IMR-90 (cell line): ENCODE results near the gene JMJD7. TPM values are rescaled to one million over a fixed set of nuclear protein-coding genes. Genes with fewer than 3 reads are reported as not detected.

ENCODE experiments used
- ATAC-seq: fragments of 200-7000 bp; cut with Tn5 transposase; 2 replicates; pipeline ENCODE4 v1.9.1; 2020; ENCODE audit warnings: low read depth, mild to moderate bottlenecking, moderate library complexity
- BruUV-seq: library from RNA; stranded (reverse); fragments of 400-500 nt; replicated peaks from 2 replicates; lab custom pipeline; 2021; lab: Mats Ljungman, UMichigan
- CTCF ChIA-PET: fragments of 300-600 bp; formaldehyde crosslinking; extraction: SDS; loops from one replicate; lab custom pipeline; 2021; ENCODE audit warnings: antibody characterized with exemption; lab: Yijun Ruan, JAX
- POLR2A ChIA-PET: fragments of 300-600 bp; sonication (Branson Sonifier 250); formaldehyde crosslinking; loops from one replicate; lab custom pipeline; 2022; ENCODE audit warnings: antibody characterized with exemption; ENCODE audit not compliant: unreplicated experiment; lab: Charles Lee
- DNase-seq: peaks from one replicate; pipeline ENCODE4 v3.0.0; 2013
- H2AFZ ChIP-seq: replicated peaks from 2 replicates; pipeline ENCODE3; 2013; ENCODE audit warnings: low read length, mild to moderate bottlenecking; ENCODE audit not compliant: poor library complexity
- H2AK5ac ChIP-seq: 2 replicates; pipeline ENCODE4 v1.6.1; 2013; ENCODE audit warnings: low read depth, low read length, inconsistent platforms
- H2AK9ac ChIP-seq: replicated peaks from 2 replicates; pipeline ENCODE3; 2013; ENCODE audit warnings: mild to moderate bottlenecking, low read depth, low read length, moderate library complexity; ENCODE audit not compliant: poor library complexity
- H2BK120ac ChIP-seq: 2 replicates; pipeline ENCODE4 v1.6.1; 2013; ENCODE audit warnings: low read depth, low read length, inconsistent platforms
- H2BK15ac ChIP-seq: 3 replicates; pipeline ENCODE4 v1.6.1; 2013; ENCODE audit warnings: low read depth, low read length, inconsistent platforms
- H2BK20ac ChIP-seq: 2 replicates; pipeline ENCODE4 v1.6.1; 2013; ENCODE audit warnings: low read depth, mild to moderate bottlenecking, inconsistent platforms, low read length, moderate library complexity
- H2BK5ac ChIP-seq: 2 replicates; pipeline ENCODE4 v1.6.1; 2013; ENCODE audit warnings: mild to moderate bottlenecking, low read depth, low read length, inconsistent platforms; ENCODE audit not compliant: poor library complexity, severe bottlenecking
- H3K14ac ChIP-seq: replicated peaks from 2 replicates; pipeline ENCODE4 v1.6.1; 2013; ENCODE audit warnings: low read depth, low read length, inconsistent platforms
- H3K18ac ChIP-seq: 2 replicates; pipeline ENCODE4 v1.6.1; 2013; ENCODE audit warnings: low read depth, low read length, control low read depth
- H3K23ac ChIP-seq: 2 replicates; pipeline ENCODE4 v1.6.1; 2013; ENCODE audit warnings: low read depth, low read length, inconsistent platforms
- H3K27ac ChIP-seq: 2 replicates; pipeline ENCODE4 v1.5.1; 2013; ENCODE audit warnings: mild to moderate bottlenecking, control low read depth, low read length; ENCODE audit not compliant: insufficient read depth
- H3K27me3 ChIP-seq: 2 replicates; pipeline ENCODE4 v1.6.1; 2013; ENCODE audit warnings: low read length; ENCODE audit not compliant: control insufficient read depth, insufficient read depth
- H3K36me3 ChIP-seq: 2 replicates; pipeline ENCODE4 v1.6.1; 2013; ENCODE audit warnings: low read length, mixed read lengths; ENCODE audit not compliant: control insufficient read depth, insufficient read depth
- H3K4ac ChIP-seq: 2 replicates; pipeline ENCODE4 v1.6.1; 2013; ENCODE audit warnings: low read depth, low read length, inconsistent platforms
- H3K4me1 ChIP-seq: 2 replicates; pipeline ENCODE4 v1.6.1; 2013; ENCODE audit warnings: low read length, mixed read lengths; ENCODE audit not compliant: control insufficient read depth, insufficient read depth
- H3K4me2 ChIP-seq: 2 replicates; pipeline ENCODE4 v1.6.1; 2013; ENCODE audit warnings: low read depth, mild to moderate bottlenecking, control low read depth, low read length, moderate library complexity
- H3K4me3 ChIP-seq: 2 replicates; pipeline ENCODE4 v1.5.1; 2013; ENCODE audit warnings: low read depth, mild to moderate bottlenecking, control low read depth, low read length, moderate library complexity; ENCODE audit not compliant: insufficient read depth
- H3K56ac ChIP-seq: 2 replicates; pipeline ENCODE4 v1.6.1; 2013; ENCODE audit warnings: low read length, inconsistent platforms; ENCODE audit not compliant: insufficient read depth; ENCODE audit errors: extremely low read depth
- H3K79me1 ChIP-seq, 2 experiments: 2 replicates each; pipeline ENCODE4 v1.6.1; 2013; ENCODE audit warnings: low read length in 2 of 2, inconsistent platforms in 1 of 2, low read depth in 1 of 2
- H3K9ac ChIP-seq: 2 replicates; pipeline ENCODE4 v1.6.1; 2013; ENCODE audit warnings: low read depth, low read length, control low read depth
- H3K9me1 ChIP-seq: 2 replicates; pipeline ENCODE4 v1.6.1; 2013; ENCODE audit warnings: low read length, inconsistent platforms; ENCODE audit not compliant: insufficient read depth
- H3K9me3 ChIP-seq: 2 replicates; pipeline ENCODE4 v1.6.1; 2013; ENCODE audit warnings: low read length; ENCODE audit not compliant: control insufficient read depth, insufficient read depth
- H4K20me1 ChIP-seq: 2 replicates; pipeline ENCODE4 v1.6.1; 2013; ENCODE audit warnings: low read length, inconsistent platforms; ENCODE audit not compliant: insufficient read depth
- H4K5ac ChIP-seq: 2 replicates; pipeline ENCODE4 v1.6.1; 2013; ENCODE audit warnings: mild to moderate bottlenecking, low read depth, low read length, control low read depth
- H4K8ac ChIP-seq, 2 experiments: 2 replicates each; pipeline ENCODE4 v1.6.1; 2013; ENCODE audit warnings: low read depth in 2 of 2, low read length in 2 of 2, control low read depth in 1 of 2, inconsistent platforms in 1 of 2
- H4K91ac ChIP-seq: 2 replicates; pipeline ENCODE4 v1.6.1; 2013; ENCODE audit warnings: low read depth, low read length, inconsistent platforms; ENCODE audit not compliant: insufficient read depth
- BHLHE40 ChIP-seq: fragments of 150-350 bp; IDR thresholded peaks from 2 replicates; pipeline ENCODE4 v1.6.1; 2016; ENCODE audit warnings: mild to moderate bottlenecking, low read depth, low read length
- CEBPB ChIP-seq: IDR thresholded peaks from 2 replicates; pipeline ENCODE4 v1.6.1; 2012; ENCODE audit warnings: low read depth, low read length, improper control_type of control experiment
- CHD1 ChIP-seq: IDR thresholded peaks from 2 replicates; pipeline ENCODE4 v1.6.1; 2012; ENCODE audit warnings: low read depth, low read length, improper control_type of control experiment
- ELK1 ChIP-seq: fragments of 150-350 bp; IDR thresholded peaks from 2 replicates; pipeline ENCODE4 v1.6.1; 2016; ENCODE audit warnings: low read depth, mild to moderate bottlenecking, low read length, moderate library complexity, borderline replicate concordance
- FOS ChIP-seq: fragments of 150-350 bp; IDR thresholded peaks from 2 replicates; pipeline ENCODE4 v1.6.1; 2016; ENCODE audit warnings: low read depth, low read length
- MAFK ChIP-seq: IDR thresholded peaks from 2 replicates; pipeline ENCODE4 v1.6.1; 2012; ENCODE audit warnings: low read depth, low read length, improper control_type of control experiment
- MAZ ChIP-seq: IDR thresholded peaks from 2 replicates; pipeline ENCODE4 v1.6.1; 2012; ENCODE audit warnings: low read depth, mild to moderate bottlenecking, low read length, improper control_type of control experiment, moderate library complexity, borderline replicate concordance
- MXI1 ChIP-seq: IDR thresholded peaks from 2 replicates; pipeline ENCODE4 v1.6.1; 2012; ENCODE audit warnings: low read depth, mild to moderate bottlenecking, low read length, moderate library complexity, borderline replicate concordance
- NFE2L2 ChIP-seq: fragments of 150-350 bp; IDR thresholded peaks from 2 replicates; pipeline ENCODE4 v1.6.1; 2016; ENCODE audit warnings: low read depth, mild to moderate bottlenecking, low read length
- POLR2A ChIP-seq: IDR thresholded peaks from 2 replicates; pipeline ENCODE4 v1.6.1; 2012; ENCODE audit warnings: mild to moderate bottlenecking, low read depth, low read length
- RAD21 ChIP-seq: IDR thresholded peaks from 2 replicates; pipeline ENCODE4 v1.6.1; 2012; ENCODE audit warnings: low read length, improper control_type of control experiment
- RCOR1 ChIP-seq: IDR thresholded peaks from 2 replicates; pipeline ENCODE4 v1.6.1; 2012; ENCODE audit warnings: mild to moderate bottlenecking, low read length, improper control_type of control experiment; ENCODE audit not compliant: insufficient replicate concordance
- RFX5 ChIP-seq: IDR thresholded peaks from 2 replicates; pipeline ENCODE4 v1.8.0; 2012; ENCODE audit warnings: low read depth, mild to moderate bottlenecking, low read length, moderate library complexity
- SMC3 ChIP-seq: fragments of 150-350 bp; IDR thresholded peaks from 2 replicates; pipeline ENCODE4 v1.6.1; 2016; ENCODE audit warnings: low read depth, mild to moderate bottlenecking, antibody characterized with exemption, low read length, moderate library complexity
- USF2 ChIP-seq: fragments of 150-350 bp; IDR thresholded peaks from 2 replicates; pipeline ENCODE4 v1.6.1; 2017; ENCODE audit warnings: mild to moderate bottlenecking, antibody characterized with exemption, low read length, low read depth
- WGBS, 2 experiments: methylation state at CpG; one replicate each; pipeline versions ENCODE4 v1.1.5 to v1.1.7; 2013; ENCODE audit warnings: missing lambda C conversion rate in 2 of 2; ENCODE audit not compliant: insufficient read length in 1 of 2; ENCODE audit errors: extremely low coverage in 2 of 2; 5-methylcytosine and 5-hydroxymethylcytosine counted together
- dilution Hi-C: fragments of 300-500 bp; cut with HindIII; formaldehyde crosslinking; loops from one replicate; pipeline ENCODE4 v1.14.3; 2018; ENCODE audit warnings: low sequenced_read_pairs; ENCODE audit not compliant: unreplicated experiment
- in situ Hi-C: fragments of 300-500 bp; cut with MboI; formaldehyde crosslinking; loops from 3 replicates; pipeline ENCODE4 v1.14.3; 2019; ENCODE audit warnings: low sequenced_read_pairs, inconsistent platforms, mixed read lengths
- intact Hi-C: fragments of 100-400 bp; cut with micrococcal nuclease; formaldehyde crosslinking; loops from 2 replicates; pipeline ENCODE4 v1.10.0; 2022
- polyA plus RNA-seq, 3 experiments: library from polyadenylated mRNA; depleted of rRNA; stranded (reverse); fragments of >200 nt; gene quantifications; 2 replicates each; pipeline ENCODE4 v1.2.3, GENCODE V29; 2012; ENCODE audit warnings: low replicate concordance in 1 of 3
- total RNA-seq: library from RNA; depleted of rRNA; stranded (reverse); fragments of >200 nt; gene quantifications from 2 replicates; pipeline ENCODE4 v1.2.3, GENCODE V29; 2012
- TF ChIP-seq, protein P1 (sequence below): conservative IDR thresholded peaks from 2 replicates; pipeline ENCODE4 v1.5.1; 2012; ENCODE audit warnings: mild to moderate bottlenecking, low read depth, low read length, improper control_type of control experiment

Gene JMJD7
- total and polyA plus RNA-seq, 2 of the 4 experiments (the other 2 are of a cell fraction), result 5.0 to 6.3 TPM

DNA sequence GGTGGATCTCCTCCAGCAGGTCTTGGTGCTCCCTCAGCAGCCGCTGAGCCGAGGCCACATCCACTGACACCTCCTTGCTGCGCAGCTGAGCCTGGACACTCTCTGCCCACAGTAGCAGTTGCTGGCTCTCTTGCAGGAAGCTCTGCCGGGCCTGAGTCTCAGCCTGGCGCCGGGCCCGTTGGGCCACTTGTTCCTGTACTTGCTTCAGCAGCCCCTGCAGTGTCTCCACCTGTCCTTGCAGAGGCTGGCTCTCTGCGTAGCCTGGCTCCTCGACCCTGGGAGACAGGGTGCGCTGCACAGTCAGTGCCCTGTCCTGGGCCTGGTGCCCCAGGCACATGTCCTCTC, 50.4 kb downstream of the JMJD7 start:
- ATAC-seq (no peak), DNase-seq (no peak)
- H3K36me3 ChIP-seq, result no peaks in the 10 kb centered on the region
- no peaks in the 10 kb centered on the region for H3K79me1 ChIP-seq
- no peak overlapping the region for H3K14ac ChIP-seq
- no peak overlapping the region for H2AK9ac ChIP-seq
- no peak overlapping the region for H3K4ac ChIP-seq
- no peak overlapping the region for H2BK15ac ChIP-seq
- no peak overlapping the region for H2BK20ac ChIP-seq
- no peak overlapping the region for H4K91ac ChIP-seq
- H4K5ac ChIP-seq, result no peak overlapping the region
- H3K4me1 ChIP-seq, result 0 out of 2 replicates have a peak, but pooled peaks cover 2% of the 10 kb centered on the region
- H2BK120ac ChIP-seq, result no peak overlapping the region
- H3K9me1 ChIP-seq, result no peaks in the 10 kb centered on the region
- H2AK5ac ChIP-seq, result no peak overlapping the region
- H4K8ac ChIP-seq, result no peak overlapping the region
- no peak overlapping the region for H3K23ac ChIP-seq
- TF ChIP-seq ELK1 (no peak), USF2 (no peak), FOS (no peak), RAD21 (no peak), SMC3 (no peak), CEBPB (no peak), MAZ (no peak), CHD1 (no peak), BHLHE40 (no peak), NFE2L2 (no peak), MAFK (no peak), RCOR1 (no peak), POLR2A (no peak), MXI1 (no peak), RFX5 (no peak)
- TF ChIP-seq, protein P1, sequence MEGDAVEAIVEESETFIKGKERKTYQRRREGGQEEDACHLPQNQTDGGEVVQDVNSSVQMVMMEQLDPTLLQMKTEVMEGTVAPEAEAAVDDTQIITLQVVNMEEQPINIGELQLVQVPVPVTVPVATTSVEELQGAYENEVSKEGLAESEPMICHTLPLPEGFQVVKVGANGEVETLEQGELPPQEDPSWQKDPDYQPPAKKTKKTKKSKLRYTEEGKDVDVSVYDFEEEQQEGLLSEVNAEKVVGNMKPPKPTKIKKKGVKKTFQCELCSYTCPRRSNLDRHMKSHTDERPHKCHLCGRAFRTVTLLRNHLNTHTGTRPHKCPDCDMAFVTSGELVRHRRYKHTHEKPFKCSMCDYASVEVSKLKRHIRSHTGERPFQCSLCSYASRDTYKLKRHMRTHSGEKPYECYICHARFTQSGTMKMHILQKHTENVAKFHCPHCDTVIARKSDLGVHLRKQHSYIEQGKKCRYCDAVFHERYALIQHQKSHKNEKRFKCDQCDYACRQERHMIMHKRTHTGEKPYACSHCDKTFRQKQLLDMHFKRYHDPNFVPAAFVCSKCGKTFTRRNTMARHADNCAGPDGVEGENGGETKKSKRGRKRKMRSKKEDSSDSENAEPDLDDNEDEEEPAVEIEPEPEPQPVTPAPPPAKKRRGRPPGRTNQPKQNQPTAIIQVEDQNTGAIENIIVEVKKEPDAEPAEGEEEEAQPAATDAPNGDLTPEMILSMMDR, result no peak
- H3K9ac ChIP-seq, result no peak overlapping the region
- WGBS, 2 experiments, result 63% methylated on average over 3 of the region's 10 CpGs; no CpG with 5 or more reads in 1 of the 2 experiments
- dilution Hi-C loops (no loop called here), intact Hi-C loops (no loop called here), in situ Hi-C loops (no loop called here)
- CTCF ChIA-PET, result no interaction called here
- POLR2A ChIA-PET, result no interaction called here
- H3K4me2 ChIP-seq, result no peak overlapping the region
- no TSS peak for BruUV-seq
- H3K56ac ChIP-seq, result no peak overlapping the region
- no peak overlapping the region for H3K18ac ChIP-seq
- no peaks in the 10 kb centered on the region for H3K9me3 ChIP-seq
- H4K20me1 ChIP-seq, result peaks cover 9% of the 10 kb centered on the region; the same call in 1 of the 2 replicates
- peaks cover 42% of the 10 kb centered on the region for H3K27me3 ChIP-seq
- H3K4me3 ChIP-seq, result no peak overlapping the region
- H3K27ac ChIP-seq, result no peak overlapping the region
- H2AFZ ChIP-seq, result no peak overlapping the region
- H2BK5ac ChIP-seq, result no peak overlapping the region
